ENCODE data around the gene JARID2. TPM values are rescaled to one million over a fixed set of nuclear protein-coding genes. Genes with fewer than 3 reads are reported as not detected.

The JARID2 gene
- total RNA-seq, 1 donor from 2014 or later: 5.0 TPM

DNA sequence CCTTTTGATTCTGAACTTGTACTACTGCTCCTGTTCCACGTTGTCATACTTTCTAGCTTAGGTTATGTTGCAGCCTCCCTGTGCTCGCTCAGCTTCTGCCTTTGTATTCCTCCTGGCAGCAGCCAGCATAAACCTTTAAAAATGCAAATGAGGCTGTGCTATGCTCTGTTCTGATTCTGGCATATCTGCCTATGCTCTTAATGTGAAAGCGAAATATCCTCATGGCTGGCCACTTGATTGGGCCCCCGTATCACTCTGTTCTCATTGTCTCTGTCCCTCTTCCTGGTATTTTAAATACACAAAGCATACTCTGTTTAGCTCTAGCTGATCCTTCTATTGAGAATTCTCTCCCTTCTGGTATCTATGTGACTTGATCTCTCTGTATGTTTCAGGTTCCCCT is 139.0 kb downstream of the JARID2 start:
- H3K9me3 ChIP-seq: no peaks in the 10 kb centered on the region
- DNase-seq (ENCODE audit: low spot score in 2 of 2): no peak
- no peak overlapping the region for H3K4me3 ChIP-seq
- no peak overlapping the region for H3K27ac ChIP-seq
- peaks cover 3 to 5% of the 10 kb centered on the region in 2 donors for H3K4me1 ChIP-seq
- no peaks in the 10 kb centered on the region for H3K36me3 ChIP-seq
- intact Hi-C loops (cut with DNase I): no loop called here
- H3K27me3 ChIP-seq: no peaks in the 10 kb centered on the region
- TF ChIP-seq CTCF (IDR thresholded peaks at IDR 0.05): no peak

- Histone ChIP-seq H3K4me3 (no peak overlapping the region), H3K36me3 (no peaks in the 10 kb centered on the region), H3K27ac (no peak overlapping the region), H3K9me3 (no peaks in the 10 kb centered on the region), H3K27me3 (no peaks in the 10 kb centered on the region), H3K4me1 (peaks cover 6 to 12% of the 10 kb centered on the region in 2 donors)
- intact Hi-C loops (cut with DNase I): no loop called here
- DNase-seq (ENCODE audit: low spot score in 2 of 2): no peak
- TF ChIP-seq CTCF (IDR thresholded peaks at IDR 0.05): no peak
These were observed 139.7 kb downstream of the JARID2 start for GRCh38 chr6:15385521-15385920.

DNA sequence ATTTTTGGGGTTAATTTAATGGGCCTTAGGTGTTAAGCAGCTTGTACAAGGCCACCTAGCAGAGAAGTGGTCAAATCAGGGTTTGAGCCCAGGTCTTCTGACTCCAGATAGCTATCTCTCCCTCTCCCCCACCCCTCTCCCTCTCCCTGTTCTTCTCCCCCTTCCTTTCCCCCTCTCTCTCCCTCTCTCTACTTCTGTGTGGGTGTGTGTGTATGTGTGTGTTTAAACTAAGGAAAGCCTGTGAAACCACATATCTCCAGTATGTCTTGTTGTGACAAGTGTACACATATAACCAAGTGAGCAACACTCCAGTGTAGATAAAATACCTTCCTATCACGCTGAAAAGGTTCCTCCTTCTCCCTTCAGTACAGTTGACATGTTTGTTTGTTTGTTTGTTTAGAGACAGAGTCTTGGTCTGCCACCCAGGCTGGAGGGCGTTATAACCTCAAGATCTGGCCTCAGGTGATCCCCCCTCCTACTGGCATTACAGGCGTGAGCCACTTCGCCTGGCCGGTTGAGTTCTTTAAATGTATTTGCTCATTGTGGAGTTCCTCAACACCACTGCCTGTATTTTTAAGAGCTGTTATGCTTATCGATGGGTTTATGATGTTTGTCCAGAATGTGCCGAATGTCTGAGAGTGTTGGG is 140.4 kb downstream of the JARID2 start:
- intact Hi-C loops (cut with DNase I): no loop called here
- DNase-seq (ENCODE audit: low spot score in 2 of 2): no peak
- TF ChIP-seq CTCF (IDR thresholded peaks at IDR 0.05): no peak
- no peaks in the 10 kb centered on the region for H3K9me3 ChIP-seq
- no peak overlapping the region for H3K27ac ChIP-seq
- H3K4me1 ChIP-seq: peaks cover 6 to 14% of the 10 kb centered on the region in 2 donors
- no peak overlapping the region for H3K4me3 ChIP-seq
- H3K36me3 ChIP-seq: no peaks in the 10 kb centered on the region
- H3K27me3 ChIP-seq: no peaks in the 10 kb centered on the region

GRCh38 chr6:15386756-15387112 is 140.9 kb downstream of the JARID2 start:
- H3K27me3 ChIP-seq: no peaks in the 10 kb centered on the region
- TF ChIP-seq CTCF (IDR thresholded peaks at IDR 0.05): no peak
- DNase-seq (ENCODE audit: low spot score in 2 of 2): no peak
- H3K9me3 ChIP-seq: no peaks in the 10 kb centered on the region
- H3K27ac ChIP-seq: no peak overlapping the region
- intact Hi-C loops (cut with DNase I): no loop called here
- H3K36me3 ChIP-seq: no peaks in the 10 kb centered on the region
- H3K4me3 ChIP-seq: no peak overlapping the region
- H3K4me1 ChIP-seq: peaks cover 6 to 15% of the 10 kb centered on the region in 2 donors

DNA sequence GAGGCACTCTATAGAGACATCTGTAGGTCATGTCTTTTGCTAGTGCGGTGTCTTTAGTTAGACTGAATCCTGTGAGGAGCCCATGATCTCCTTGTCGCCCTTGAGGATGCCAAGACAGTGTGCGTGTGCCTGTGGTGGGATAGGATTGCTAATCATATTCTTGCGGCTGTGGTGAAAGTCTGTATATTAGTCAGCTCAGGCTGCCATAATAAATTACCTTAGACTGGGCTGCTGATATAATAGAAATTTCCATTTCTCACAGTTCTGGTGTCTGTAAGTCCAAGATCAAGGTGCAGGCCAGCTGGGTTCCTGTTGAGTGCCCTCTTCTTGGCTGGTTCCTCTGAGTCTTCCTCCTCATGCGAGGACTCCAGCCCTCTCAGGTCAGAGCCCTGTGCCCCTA is 141.2 kb downstream of the JARID2 start:
- Histone ChIP-seq H3K9me3 (no peaks in the 10 kb centered on the region), H3K4me1 (peaks cover 6 to 15% of the 10 kb centered on the region in 2 donors), H3K4me3 (no peak overlapping the region), H3K27ac (no peak overlapping the region), H3K27me3 (no peaks in the 10 kb centered on the region), H3K36me3 (no peaks in the 10 kb centered on the region)
- intact Hi-C loops (cut with DNase I): no loop called here
- no peak for DNase-seq (ENCODE audit: low spot score in 2 of 2)
- TF ChIP-seq CTCF (IDR thresholded peaks at IDR 0.05): no peak

Measured in ascending aorta (tissue), 2 donors.